ENCODE data around the gene ZIC5. TPM values are rescaled to one million over a fixed set of nuclear protein-coding genes. Genes with fewer than 3 reads are reported as not detected.

The ZIC5 gene
- total and polyA plus RNA-seq, 2 of the 4 experiments (the other 2 are of a cell fraction): not detected

DNA sequence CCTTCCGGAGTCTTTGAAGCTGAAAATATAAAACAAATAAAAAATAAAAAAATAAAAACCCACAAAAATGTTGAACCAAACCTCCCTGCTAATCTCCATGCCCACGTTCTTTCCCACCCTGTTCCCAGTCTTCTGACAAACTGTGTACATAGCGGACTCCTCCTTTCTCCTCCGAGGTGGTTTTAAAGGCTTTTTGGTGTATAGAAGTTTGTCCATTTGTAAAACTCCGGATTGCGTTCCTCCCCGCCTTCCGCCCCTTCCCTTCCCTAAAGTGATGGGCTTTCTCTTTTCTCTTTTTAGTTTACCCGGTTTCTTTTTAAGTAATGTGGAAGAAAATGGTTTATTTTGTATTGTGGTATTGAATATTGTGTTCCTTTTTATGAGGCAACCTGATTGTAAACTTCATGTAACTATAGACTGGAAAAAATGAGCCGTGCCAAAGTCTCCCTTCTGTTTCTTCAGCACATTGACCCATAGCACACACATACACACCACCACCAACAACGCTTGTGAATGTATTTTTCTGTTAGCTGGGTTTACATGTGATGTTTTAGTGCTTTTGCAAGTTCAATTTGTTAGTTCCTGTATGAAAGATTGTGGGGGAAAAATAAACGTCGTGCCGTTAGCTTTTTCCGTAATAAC lies 14.4 kb upstream of the ZIC5 start:
- no peak overlapping the region for H2BK20ac ChIP-seq (ENCODE audit: low read depth, low read length)
- no peaks in the 10 kb centered on the region for H3K36me3 ChIP-seq (ENCODE audit: control insufficient read depth, insufficient read depth, low read length)
- TF ChIP-seq CHD1 (IDR thresholded peaks at IDR 0.05; ENCODE audit: low read depth, low read length): no peak
- no peak for TF ChIP-seq BHLHE40 (IDR thresholded peaks at IDR 0.05; ENCODE audit: low read depth, low read length)
- TF ChIP-seq NFE2L2 (IDR thresholded peaks at IDR 0.05; ENCODE audit: low read depth, low read length): no peak
- TF ChIP-seq, protein P1, sequence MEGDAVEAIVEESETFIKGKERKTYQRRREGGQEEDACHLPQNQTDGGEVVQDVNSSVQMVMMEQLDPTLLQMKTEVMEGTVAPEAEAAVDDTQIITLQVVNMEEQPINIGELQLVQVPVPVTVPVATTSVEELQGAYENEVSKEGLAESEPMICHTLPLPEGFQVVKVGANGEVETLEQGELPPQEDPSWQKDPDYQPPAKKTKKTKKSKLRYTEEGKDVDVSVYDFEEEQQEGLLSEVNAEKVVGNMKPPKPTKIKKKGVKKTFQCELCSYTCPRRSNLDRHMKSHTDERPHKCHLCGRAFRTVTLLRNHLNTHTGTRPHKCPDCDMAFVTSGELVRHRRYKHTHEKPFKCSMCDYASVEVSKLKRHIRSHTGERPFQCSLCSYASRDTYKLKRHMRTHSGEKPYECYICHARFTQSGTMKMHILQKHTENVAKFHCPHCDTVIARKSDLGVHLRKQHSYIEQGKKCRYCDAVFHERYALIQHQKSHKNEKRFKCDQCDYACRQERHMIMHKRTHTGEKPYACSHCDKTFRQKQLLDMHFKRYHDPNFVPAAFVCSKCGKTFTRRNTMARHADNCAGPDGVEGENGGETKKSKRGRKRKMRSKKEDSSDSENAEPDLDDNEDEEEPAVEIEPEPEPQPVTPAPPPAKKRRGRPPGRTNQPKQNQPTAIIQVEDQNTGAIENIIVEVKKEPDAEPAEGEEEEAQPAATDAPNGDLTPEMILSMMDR (conservative IDR thresholded peaks at IDR 0.05; ENCODE audit: low read depth, low read length): no peak
- no peak for TF ChIP-seq POLR2A (IDR thresholded peaks at IDR 0.05; ENCODE audit: low read depth, low read length)
- TF ChIP-seq, protein P2, sequence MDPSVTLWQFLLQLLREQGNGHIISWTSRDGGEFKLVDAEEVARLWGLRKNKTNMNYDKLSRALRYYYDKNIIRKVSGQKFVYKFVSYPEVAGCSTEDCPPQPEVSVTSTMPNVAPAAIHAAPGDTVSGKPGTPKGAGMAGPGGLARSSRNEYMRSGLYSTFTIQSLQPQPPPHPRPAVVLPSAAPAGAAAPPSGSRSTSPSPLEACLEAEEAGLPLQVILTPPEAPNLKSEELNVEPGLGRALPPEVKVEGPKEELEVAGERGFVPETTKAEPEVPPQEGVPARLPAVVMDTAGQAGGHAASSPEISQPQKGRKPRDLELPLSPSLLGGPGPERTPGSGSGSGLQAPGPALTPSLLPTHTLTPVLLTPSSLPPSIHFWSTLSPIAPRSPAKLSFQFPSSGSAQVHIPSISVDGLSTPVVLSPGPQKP (IDR thresholded peaks at IDR 0.05; ENCODE audit: borderline replicate concordance, low read depth, low read length): no peak
- TF ChIP-seq RAD21 (IDR thresholded peaks at IDR 0.05; ENCODE audit: low read length): no peak
- TF ChIP-seq MAFK (IDR thresholded peaks at IDR 0.05; ENCODE audit: low read depth, low read length): no peak
- no peak for TF ChIP-seq FOS (IDR thresholded peaks at IDR 0.05; ENCODE audit: low read depth, low read length)
- TF ChIP-seq, protein P3, sequence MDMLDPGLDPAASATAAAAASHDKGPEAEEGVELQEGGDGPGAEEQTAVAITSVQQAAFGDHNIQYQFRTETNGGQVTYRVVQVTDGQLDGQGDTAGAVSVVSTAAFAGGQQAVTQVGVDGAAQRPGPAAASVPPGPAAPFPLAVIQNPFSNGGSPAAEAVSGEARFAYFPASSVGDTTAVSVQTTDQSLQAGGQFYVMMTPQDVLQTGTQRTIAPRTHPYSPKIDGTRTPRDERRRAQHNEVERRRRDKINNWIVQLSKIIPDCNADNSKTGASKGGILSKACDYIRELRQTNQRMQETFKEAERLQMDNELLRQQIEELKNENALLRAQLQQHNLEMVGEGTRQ (IDR thresholded peaks at IDR 0.05; ENCODE audit: low read depth, low read length): no peak
- TF ChIP-seq RCOR1 (IDR thresholded peaks at IDR 0.05; ENCODE audit: insufficient replicate concordance, low read length): no peak
- no peak for TF ChIP-seq CEBPB (IDR thresholded peaks at IDR 0.05; ENCODE audit: low read depth, low read length)
- no peak for TF ChIP-seq RFX5 (IDR thresholded peaks at IDR 0.05; ENCODE audit: low read depth, low read length)
- TF ChIP-seq SMC3 (IDR thresholded peaks at IDR 0.05; ENCODE audit: low read depth, low read length): no peak
- no peak for TF ChIP-seq MXI1 (IDR thresholded peaks at IDR 0.05; ENCODE audit: borderline replicate concordance, low read depth, low read length)
- TF ChIP-seq MAZ (IDR thresholded peaks at IDR 0.05; ENCODE audit: borderline replicate concordance, low read depth, low read length): no peak
- H3K4me3 ChIP-seq (ENCODE audit: insufficient read depth, low read depth, low read length): no peak overlapping the region
- H3K4me1 ChIP-seq (ENCODE audit: control insufficient read depth, insufficient read depth, low read length): no peaks in the 10 kb centered on the region; the same call in 1 of the 2 replicates
- in situ Hi-C loops (cut with MboI; ENCODE audit: low sequenced_read_pairs): loop anchor here (10.0 kb wide), 1 partner anchor 249 kb away; no protein-coding TSS in a partner anchor
- peaks cover 39% of the 10 kb centered on the region for H3K9me3 ChIP-seq (ENCODE audit: control insufficient read depth, insufficient read depth, low read length)
- H3K27me3 ChIP-seq (ENCODE audit: control insufficient read depth, insufficient read depth, low read length): peaks cover 95% of the 10 kb centered on the region
- no peak overlapping the region for H3K9ac ChIP-seq (ENCODE audit: low read depth, low read length)
- WGBS, 2 experiments (ENCODE audit: extremely low coverage in 2 of 2, insufficient read length in 1 of 2): no CpG with 5 or more reads among the region's 15 CpGs
- H3K23ac ChIP-seq (ENCODE audit: low read depth, low read length): no peak overlapping the region
- no peak overlapping the region for H3K18ac ChIP-seq (ENCODE audit: low read depth, low read length)
- peaks cover 22% of the 10 kb centered on the region for H4K20me1 ChIP-seq (ENCODE audit: insufficient read depth, low read length)
- no peak overlapping the region for H3K4me2 ChIP-seq (ENCODE audit: low read depth, low read length)
- no peak overlapping the region for H3K4ac ChIP-seq (ENCODE audit: low read depth, low read length)
- H2AK9ac ChIP-seq (replicated peaks; ENCODE audit: low read depth, low read length, poor library complexity): no peak overlapping the region
- no peak for DNase-seq
- no peak overlapping the region for H2BK5ac ChIP-seq (ENCODE audit: low read depth, low read length, poor library complexity, severe bottlenecking)
- H3K79me1 ChIP-seq (ENCODE audit: low read depth in 1 of 2, low read length in 2 of 2): no peaks in the 10 kb centered on the region
- POLR2A ChIA-PET (ENCODE audit: unreplicated experiment): no interaction called here
- BruUV-seq (replicated peaks): no TSS peak
- H3K9me1 ChIP-seq (ENCODE audit: insufficient read depth, low read length): 0 out of 2 replicates have a peak, but pooled peaks cover 3% of the 10 kb centered on the region
- H2BK15ac ChIP-seq (ENCODE audit: low read depth, low read length): no peak overlapping the region
- no peak overlapping the region for H3K56ac ChIP-seq (ENCODE audit: extremely low read depth, insufficient read depth, low read length)
- CTCF ChIA-PET: interaction anchor here (0.7 kb wide), 1 partner anchor 250 kb away, joined by 4 read pairs; no protein-coding TSS in a partner anchor
- H4K8ac ChIP-seq (ENCODE audit: low read depth in 2 of 2, low read length in 2 of 2): no peak overlapping the region
- no peak overlapping the region for H4K91ac ChIP-seq (ENCODE audit: insufficient read depth, low read depth, low read length)
- H3K27ac ChIP-seq (ENCODE audit: insufficient read depth, low read length): no peak overlapping the region
- H3K14ac ChIP-seq (replicated peaks; ENCODE audit: low read depth, low read length): no peak overlapping the region
- H4K5ac ChIP-seq (ENCODE audit: low read depth, low read length): no peak overlapping the region
- no peak overlapping the region for H2AFZ ChIP-seq (replicated peaks; ENCODE audit: low read length, poor library complexity)
- dilution Hi-C loops (cut with HindIII; ENCODE audit: low sequenced_read_pairs, unreplicated experiment): no loop called here
- no peak overlapping the region for H2AK5ac ChIP-seq (ENCODE audit: low read depth, low read length)
- intact Hi-C loops (cut with micrococcal nuclease): loop anchor here (5.0 kb wide), 1 partner anchor 251 kb away; no protein-coding TSS in a partner anchor
- no peak overlapping the region for H2BK120ac ChIP-seq (ENCODE audit: low read depth, low read length)
- no peak for ATAC-seq (ENCODE audit: low read depth)
